ENCODE measurements around the gene GLYATL2.
A peak's percentile ranks its signal among the peaks of the same experiment; 100 is the strongest.

Gene GLYATL2

DNA sequence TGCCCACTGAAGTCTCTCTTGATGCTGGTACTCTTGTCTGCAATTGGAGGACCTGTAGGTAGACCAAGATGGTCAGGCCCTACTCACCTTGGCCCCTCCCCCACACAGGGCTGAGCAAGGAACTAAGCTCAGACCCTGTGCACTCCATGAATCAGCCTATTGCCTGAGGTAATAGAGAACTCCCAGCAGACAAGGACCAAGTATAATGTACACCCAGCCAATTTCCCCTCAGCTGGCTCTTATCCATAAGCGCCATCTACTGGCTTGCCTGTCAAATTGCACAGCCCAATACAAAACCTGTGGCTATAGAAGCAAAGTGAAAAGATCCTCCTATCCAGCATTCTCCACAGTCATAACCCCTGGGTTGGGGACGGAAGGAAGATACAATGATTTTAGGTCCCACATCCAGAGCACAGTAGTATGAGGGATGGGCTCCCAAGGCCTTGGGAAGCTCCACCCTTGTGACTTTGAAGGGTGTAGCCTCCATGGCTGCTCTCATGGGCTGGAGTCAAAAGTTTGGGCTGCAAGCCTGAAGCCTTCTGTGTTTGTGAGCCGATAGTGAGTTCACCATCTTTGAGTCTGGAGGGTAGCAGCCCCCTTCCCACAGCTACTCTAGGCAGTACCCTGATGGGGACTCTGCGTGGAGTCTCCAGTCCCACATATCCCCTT lies 56.0 kb downstream of the GLYATL2 start:
- DNase-seq: peak; percentile 4

DNA sequence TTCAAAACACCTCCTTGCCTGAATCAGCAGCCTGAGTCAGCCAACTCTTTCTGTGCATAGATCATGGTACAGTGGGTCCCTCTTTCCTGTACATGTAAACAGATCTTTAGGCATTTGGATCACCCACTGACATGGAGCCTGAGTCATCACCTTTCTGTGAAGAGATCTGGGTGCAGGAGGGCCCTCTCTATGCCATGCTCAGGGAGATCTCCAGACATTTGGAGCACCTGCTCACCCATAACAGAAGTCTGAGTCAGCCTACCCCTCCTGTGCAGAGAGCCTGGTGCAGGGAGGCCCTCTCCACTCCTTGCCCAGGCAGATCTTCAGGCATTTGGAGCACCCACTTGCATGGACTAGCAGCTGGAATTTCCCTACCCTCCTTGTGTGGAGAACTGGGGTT lies 56.6 kb downstream of the GLYATL2 start:
- no peak for DNase-seq

DNA sequence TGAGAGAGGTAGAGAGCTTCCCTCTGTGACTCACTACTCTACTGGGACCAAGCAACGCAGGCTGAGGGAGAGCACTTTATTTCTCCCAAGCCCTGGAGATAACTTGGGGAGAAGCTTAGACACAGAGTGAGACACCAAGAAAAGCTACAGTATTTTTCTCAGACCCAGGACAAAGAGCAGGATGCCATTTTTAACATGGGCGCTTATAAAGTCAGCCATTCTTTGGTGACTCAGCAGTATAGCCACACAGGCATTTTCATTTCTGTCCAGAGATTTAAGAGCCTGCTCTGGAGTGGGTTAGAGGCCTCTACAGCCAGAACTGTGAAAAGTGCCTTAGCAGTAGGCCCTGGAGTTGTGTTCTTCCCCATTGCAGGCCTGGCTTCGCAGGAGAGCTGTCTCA lies 57.8 kb downstream of the GLYATL2 start:
- no peak for DNase-seq

DNA sequence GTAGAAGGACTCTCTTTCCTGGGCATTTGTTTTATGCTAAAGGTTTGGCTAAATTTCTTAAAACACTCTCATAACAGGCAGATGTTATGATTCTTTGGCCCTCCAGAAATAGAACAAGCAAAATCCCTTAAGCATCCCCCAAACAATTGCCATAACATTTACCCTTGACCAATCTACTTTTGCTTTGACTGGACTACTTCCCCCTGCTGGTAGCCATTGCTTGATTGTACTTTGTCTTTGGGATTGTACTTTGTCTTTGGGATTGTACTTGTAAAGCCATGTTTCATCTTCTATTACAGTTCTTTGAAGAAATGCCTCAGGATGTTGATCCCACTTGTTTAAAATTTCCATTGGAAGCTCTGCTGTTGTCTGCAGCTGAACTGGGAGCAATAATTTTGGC lies 59.5 kb downstream of the GLYATL2 start:
- DNase-seq: no peak

All from NCI-H1436 treated with DMSO at 0.1 percent for 48 hours (cell line).